Liver (tissue), 9 donors: ENCODE measurements around the gene FGF12. TPM values are rescaled to one million over a fixed set of nuclear protein-coding genes. Genes with fewer than 3 reads are reported as not detected.

Source experiments
- DNase-seq: peaks from one replicate; pipeline ENCODE4 v3.0.0-alpha.2; 2017; ENCODE audit warnings: low spot score
- H3K27ac ChIP-seq, 2 donors: one replicate each; pipeline ENCODE4 v1.7.0; 2013; ENCODE audit warnings: inconsistent platforms in 2 of 2, low read length in 2 of 2, control low read depth in 1 of 2, low read depth in 1 of 2, mild to moderate bottlenecking in 1 of 2
- H3K27me3 ChIP-seq, 4 donors: one replicate each; pipeline versions ENCODE4 v1.6.1 to v1.7.0; 2013; ENCODE audit warnings: low read length in 3 of 4, inconsistent platforms in 1 of 4, mild to moderate bottlenecking in 1 of 4, moderate library complexity in 1 of 4; ENCODE audit not compliant: control insufficient read depth in 4 of 4, insufficient read depth in 4 of 4
- H3K36me3 ChIP-seq, 4 donors: one replicate each; pipeline versions ENCODE4 v1.6.1 to v1.7.0; 2013; ENCODE audit warnings: low read length in 3 of 4, mild to moderate bottlenecking in 3 of 4, low read depth in 1 of 4, moderate library complexity in 1 of 4; ENCODE audit not compliant: control insufficient read depth in 4 of 4, insufficient read depth in 3 of 4
- H3K4me1 ChIP-seq, 4 donors: one replicate each; pipeline versions ENCODE4 v1.6.1 to v1.7.0; 2013; ENCODE audit warnings: low read length in 3 of 4, mild to moderate bottlenecking in 3 of 4, moderate library complexity in 1 of 4; ENCODE audit not compliant: control insufficient read depth in 4 of 4, insufficient read depth in 4 of 4
- H3K4me3 ChIP-seq, 3 donors: one replicate each; pipeline versions ENCODE4 v1.6.1 to v1.7.0; 2013; ENCODE audit warnings: low read length in 3 of 3, control low read depth in 1 of 3, low read depth in 1 of 3, mild to moderate bottlenecking in 1 of 3
- H3K9ac ChIP-seq, 2 donors: one replicate each; pipeline ENCODE4 v1.7.0; 2013; ENCODE audit warnings: low read length in 2 of 2, mild to moderate bottlenecking in 2 of 2, moderate library complexity in 2 of 2, control low read depth in 1 of 2, low read depth in 1 of 2
- H3K9me3 ChIP-seq, 4 donors: one replicate each; pipeline versions ENCODE4 v1.6.1 to v1.7.0; 2013; ENCODE audit warnings: low read length in 3 of 4; ENCODE audit not compliant: control insufficient read depth in 4 of 4
- ATF3 ChIP-seq: IDR thresholded peaks from 2 replicates; pipeline ENCODE4 v1.6.1; 2016; ENCODE audit warnings: antibody characterized with exemption
- EGR1 ChIP-seq, 2 donors: IDR thresholded peaks; 2 replicates each; pipeline ENCODE4 v1.6.1; 2016 to 2018; ENCODE audit warnings: antibody characterized with exemption in 2 of 2, low read depth in 2 of 2
- FOXA1 ChIP-seq: IDR thresholded peaks from 2 replicates; pipeline ENCODE4 v1.6.1; 2016; ENCODE audit warnings: antibody characterized with exemption
- FOXA2 ChIP-seq: IDR thresholded peaks from 2 replicates; pipeline ENCODE4 v1.6.1; 2016; ENCODE audit warnings: antibody characterized with exemption
- GABPA ChIP-seq, 2 donors: IDR thresholded peaks in 1 of 2; conservative IDR thresholded peaks in 1 of 2; 2 replicates each; pipeline ENCODE4 v1.6.1; 2016; ENCODE audit warnings: antibody characterized with exemption in 2 of 2, mild to moderate bottlenecking in 1 of 2, moderate library complexity in 1 of 2
- HNF4A ChIP-seq, 2 donors: conservative IDR thresholded peaks; 2 replicates each; pipeline ENCODE4 v1.6.1; 2016; ENCODE audit warnings: antibody characterized with exemption in 2 of 2, mild to moderate bottlenecking in 2 of 2
- HNF4G ChIP-seq: IDR thresholded peaks from 2 replicates; pipeline ENCODE4 v1.6.1; 2016; ENCODE audit warnings: antibody characterized with exemption
- JUND ChIP-seq, 2 donors: IDR thresholded peaks; 2 replicates each; pipeline ENCODE4 v1.6.1; 2016; ENCODE audit warnings: antibody characterized with exemption in 2 of 2
- MAX ChIP-seq: IDR thresholded peaks from 2 replicates; pipeline ENCODE4 v1.6.1; 2016; ENCODE audit warnings: antibody characterized with exemption
- NR2F2 ChIP-seq: IDR thresholded peaks from 2 replicates; pipeline ENCODE4 v1.6.1; 2016; ENCODE audit warnings: antibody characterized with exemption
- RAD21 ChIP-seq, 2 donors: IDR thresholded peaks; 2 replicates each; pipeline ENCODE4 v1.6.1; 2016; ENCODE audit warnings: antibody characterized with exemption in 2 of 2, mild to moderate bottlenecking in 2 of 2
- REST ChIP-seq: IDR thresholded peaks from 2 replicates; pipeline ENCODE4 v1.6.1; 2016; ENCODE audit warnings: antibody characterized with exemption, mild to moderate bottlenecking
- RXRA ChIP-seq, 2 donors: IDR thresholded peaks; 2 replicates each; pipeline ENCODE4 v1.6.1; 2017 to 2018; ENCODE audit warnings: antibody characterized with exemption in 2 of 2, mild to moderate bottlenecking in 1 of 2
- SP1 ChIP-seq: IDR thresholded peaks from 2 replicates; pipeline ENCODE4 v1.6.1; 2018; ENCODE audit warnings: antibody characterized with exemption, mild to moderate bottlenecking
- TAF1 ChIP-seq: conservative IDR thresholded peaks from 2 replicates; pipeline ENCODE4 v1.6.1; 2016; ENCODE audit warnings: antibody characterized with exemption, mild to moderate bottlenecking
- YY1 ChIP-seq: IDR thresholded peaks from 2 replicates; pipeline ENCODE4 v1.6.1; 2016; ENCODE audit warnings: antibody characterized with exemption, mild to moderate bottlenecking
- ZBTB33 ChIP-seq: IDR thresholded peaks from 2 replicates; pipeline ENCODE4 v1.6.1; 2016; ENCODE audit warnings: antibody characterized with exemption
- WGBS: extraction: QIAGEN DNeasy Blood & Tissue Kit; methylation state at CpG from one replicate; pipeline ENCODE4 v1.1.7; 2013; 5-methylcytosine and 5-hydroxymethylcytosine counted together
- polyA plus RNA-seq, 2 donors: library from polyadenylated mRNA; stranded (reverse) in 1 of 2; unstranded in 1 of 2; fragments of 200-250 nt in 1 of 2; fragments of >200 nt in 1 of 2; fragmentation: Nextera tagmentation in 1 of 2; extraction: Ambion mirVana in 1 of 2; gene quantifications; one replicate each; pipeline versions ENCODE4 v1.2.1 to v1.2.3, GENCODE V29; 2013 to 2015
- total RNA-seq, 2 donors: library from RNA; depleted of rRNA; stranded (reverse); fragments of >200 nt; gene quantifications; one replicate each; pipeline ENCODE4 v1.2.3, GENCODE V29; 2014
- donor health status: healthy.
- donor health status: healthy.
- donor health status: healthy.
- donor health status: healthy.
- donor health status: healthy.

Gene FGF12
- total and polyA plus RNA-seq, 4 donors, result 0.11 to 0.59 (median 0.19) TPM

- H3K27me3 ChIP-seq, result no peaks in the 10 kb centered on the region
- H3K27ac ChIP-seq, result no peak overlapping the region
- no peaks in the 10 kb centered on the region for H3K36me3 ChIP-seq
- TF ChIP-seq ZBTB33 (no peak), HNF4G (no peak), JUND (IDR thresholded peaks at IDR 0.05) (no peak)
- no peak overlapping the region for H3K9ac ChIP-seq
- no peaks in the 10 kb centered on the region for H3K4me1 ChIP-seq
- no peak overlapping the region for H3K4me3 ChIP-seq
- WGBS, result 86% methylated on average over 2 of the region's 2 CpGs
- DNase-seq, result no peak
- no peaks in the 10 kb centered on the region for H3K9me3 ChIP-seq
Measured at GRCh38 chr3:192186045-192186444, 541.3 kb downstream of the FGF12 start.

GRCh38 chr3:192183109-192183508 is 544.2 kb downstream of the FGF12 start:
- Histone ChIP-seq H3K27me3 (no peaks in the 10 kb centered on the region), H3K4me1 (no peaks in the 10 kb centered on the region), H3K36me3 (no peaks in the 10 kb centered on the region), H3K4me3 (no peak overlapping the region), H3K27ac (no peak overlapping the region), H3K9me3 (no peaks in the 10 kb centered on the region), H3K9ac (no peak overlapping the region)
- TF ChIP-seq GABPA (IDR thresholded peaks at IDR 0.05 in 1 of 2, conservative IDR thresholded peaks at IDR 0.05 in 1 of 2) (no peak), RXRA (IDR thresholded peaks at IDR 0.05) (no peak), RAD21 (IDR thresholded peaks at IDR 0.05) (no peak), EGR1 (IDR thresholded peaks at IDR 0.05; ENCODE audit: low read depth in 2 of 2) (no peak), YY1 (no peak), ATF3 (no peak), ZBTB33 (no peak), MAX (no peak), SP1 (no peak), JUND (IDR thresholded peaks at IDR 0.05) (no peak), HNF4G (no peak), FOXA1 (no peak), NR2F2 (no peak)
- 68% methylated on average over 3 of the region's 3 CpGs for WGBS
- DNase-seq, result no peak

- Histone ChIP-seq H3K36me3 (no peaks in the 10 kb centered on the region), H3K4me3 (no peak overlapping the region), H3K27ac (no peak overlapping the region), H3K4me1 (no peaks in the 10 kb centered on the region), H3K27me3 (no peaks in the 10 kb centered on the region), H3K9me3 (no peaks in the 10 kb centered on the region), H3K9ac (no peak overlapping the region)
- 87% methylated on average over 4 of the region's 4 CpGs for WGBS
- DNase-seq, result no peak
- TF ChIP-seq TAF1 (no peak), GABPA (IDR thresholded peaks at IDR 0.05 in 1 of 2, conservative IDR thresholded peaks at IDR 0.05 in 1 of 2) (no peak), EGR1 (IDR thresholded peaks at IDR 0.05; ENCODE audit: low read depth in 2 of 2) (no peak), REST (no peak), HNF4A (conservative IDR thresholded peaks at IDR 0.05) (no peak), JUND (IDR thresholded peaks at IDR 0.05) (no peak), FOXA2 (no peak), ATF3 (no peak), MAX (no peak), RXRA (IDR thresholded peaks at IDR 0.05) (no peak), RAD21 (IDR thresholded peaks at IDR 0.05) (no peak), SP1 (no peak)
Measured at GRCh38 chr3:192181151-192181550, 546.2 kb downstream of the FGF12 start.
